HEK293 (cell line): ENCODE results near the gene LGALS3BP.

Source experiments
- CTCF ChIA-PET: fragments of 350-600 bp; formaldehyde crosslinking; extraction: SDS; loops from one replicate; lab custom pipeline; 2021; ENCODE audit warnings: antibody characterized with exemption; lab: Yijun Ruan, JAX
- POLR2A ChIA-PET: fragments of 300-600 bp; formaldehyde crosslinking; extraction: SDS; loops from one replicate; lab custom pipeline; 2020; ENCODE audit warnings: antibody characterized with exemption, inconsistent platforms; lab: Yijun Ruan, JAX
- H3K27ac ChIP-seq: fragments of 200-500 bp; sonication (Bioruptor generic); 2 replicates; pipeline ENCODE4 v1.5.1; 2014; ENCODE audit warnings: low read depth, low read length, control low read depth, inconsistent platforms; ENCODE audit errors: extremely low read depth
- H3K36me3 ChIP-seq, 2 experiments: fragments of 200-500 bp in 1 of 2; sonication (Bioruptor generic) in 1 of 2; 1 replicate in 1 of 2; 2 replicates in 1 of 2; pipeline ENCODE4 v1.5.1; 2014 to 2017; ENCODE audit warnings: inconsistent platforms in 2 of 2, low read length in 2 of 2; ENCODE audit not compliant: control insufficient read depth in 2 of 2, insufficient read depth in 1 of 2
- H3K4me1 ChIP-seq: fragments of 200-500 bp; sonication (Bioruptor generic); 2 replicates; pipeline ENCODE4 v1.5.1; 2014; ENCODE audit warnings: mild to moderate bottlenecking, low read length, inconsistent platforms; ENCODE audit not compliant: control insufficient read depth, insufficient read depth
- H3K4me3 ChIP-seq: 2 replicates; pipeline ENCODE4 v1.5.1; 2011; ENCODE audit warnings: low read depth, mild to moderate bottlenecking, control low read depth, low read length, moderate library complexity
- H3K9me3 ChIP-seq: fragments of 200-500 bp; sonication (Bioruptor generic); 2 replicates; pipeline ENCODE4 v1.5.1; 2014; ENCODE audit warnings: low read depth, low read length, inconsistent platforms; ENCODE audit not compliant: control insufficient read depth, insufficient read depth
- GLI2 ChIP-seq: fragments of 450-650 bp; formaldehyde crosslinking; IDR thresholded peaks from 2 replicates; pipeline ENCODE4; 2017; ENCODE audit warnings: missing biosample characterization, missing genetic modification characterization, low read depth, borderline replicate concordance
- KLF16 ChIP-seq: fragments of 450-650 bp; formaldehyde crosslinking; IDR thresholded peaks from 2 replicates; pipeline ENCODE4 v1.5.1; 2017; ENCODE audit warnings: missing biosample characterization, missing genetic modification characterization
- PRDM10 ChIP-seq: fragments of 450-650 bp; formaldehyde crosslinking; IDR thresholded peaks from 2 replicates; pipeline ENCODE4 v1.5.1; 2016; ENCODE audit warnings: missing biosample characterization, missing genetic modification characterization
- SALL2 ChIP-seq: fragments of 450-650 bp; formaldehyde crosslinking; IDR thresholded peaks from 2 replicates; pipeline ENCODE4 v1.5.0; 2017; ENCODE audit warnings: missing biosample characterization, mild to moderate bottlenecking, missing genetic modification characterization, borderline replicate concordance
- TRIM28 ChIP-seq: IDR thresholded peaks from 2 replicates; pipeline ENCODE4 v1.6.1; 2011; ENCODE audit warnings: low read length, control low read depth, borderline replicate concordance
- YY1 ChIP-seq: fragments of 450-650 bp; formaldehyde crosslinking; IDR thresholded peaks from 2 replicates; pipeline ENCODE4 v1.5.1; 2018; ENCODE audit warnings: missing biosample characterization, missing genetic modification characterization
- ZNF354C ChIP-seq: fragments of 450-650 bp; formaldehyde crosslinking; IDR thresholded peaks from 2 replicates; pipeline ENCODE4 v1.5.1; 2016; ENCODE audit warnings: missing biosample characterization, missing genetic modification characterization, low read depth, borderline replicate concordance
- ZNF37A ChIP-seq: fragments of 450-650 bp; IDR thresholded peaks from 2 replicates; pipeline ENCODE4 v1.5.1; 2018; ENCODE audit warnings: missing biosample characterization, missing genetic modification characterization
- ZNF600 ChIP-seq: fragments of 450-650 bp; formaldehyde crosslinking; IDR thresholded peaks from 2 replicates; pipeline ENCODE4 v1.5.1; 2016; ENCODE audit warnings: missing biosample characterization, missing genetic modification characterization
- ZNF830 ChIP-seq: fragments of 450-650 bp; IDR thresholded peaks from 2 replicates; pipeline ENCODE4 v1.5.0; 2018; ENCODE audit warnings: missing biosample characterization, missing genetic modification characterization, low read depth, mild to moderate bottlenecking, moderate library complexity
- ZSCAN23 ChIP-seq: fragments of 450-650 bp; formaldehyde crosslinking; IDR thresholded peaks from 2 replicates; pipeline ENCODE4 v1.5.1; 2016; ENCODE audit warnings: missing biosample characterization, missing genetic modification characterization
- TF ChIP-seq, protein P1 (sequence below): fragments of 450-650 bp; formaldehyde crosslinking; IDR thresholded peaks from 2 replicates; pipeline ENCODE4 v1.5.1; 2016; ENCODE audit warnings: missing biosample characterization, missing genetic modification characterization, borderline replicate concordance

The LGALS3BP gene

DNA sequence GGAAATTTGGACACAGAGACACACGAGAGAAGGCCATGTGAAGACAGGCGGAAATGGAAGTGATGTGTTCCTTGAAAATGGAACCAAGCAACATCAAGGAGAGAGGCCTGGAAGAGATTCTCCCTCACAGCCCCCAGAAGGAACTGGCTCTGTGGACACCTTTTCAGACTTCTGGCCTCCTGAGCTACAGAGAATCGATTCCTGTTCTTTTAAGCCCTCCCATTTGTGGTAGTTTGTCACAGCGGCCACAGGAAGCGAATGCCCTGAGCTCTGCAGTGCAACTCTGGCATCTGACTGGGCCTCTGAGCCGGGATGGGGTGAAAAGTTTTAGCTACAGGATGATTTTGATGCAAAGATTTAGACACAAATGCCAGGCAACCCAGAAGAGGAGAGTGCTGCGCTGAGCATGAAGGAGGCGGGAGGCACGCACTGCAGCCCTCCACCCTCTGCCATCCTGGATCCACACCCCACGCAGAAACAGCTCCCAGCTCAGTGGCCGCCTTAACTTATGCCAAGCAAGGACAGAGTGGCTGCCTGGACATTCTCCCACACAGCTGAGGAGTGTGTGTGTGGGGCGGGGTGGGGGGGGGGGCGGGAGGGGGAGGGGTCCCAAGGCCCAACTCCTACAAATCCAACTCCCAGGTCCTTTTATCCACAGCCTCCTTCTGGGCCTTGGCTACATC is 56.8 kb downstream of the LGALS3BP start (continued):
- TF ChIP-seq, protein P1, sequence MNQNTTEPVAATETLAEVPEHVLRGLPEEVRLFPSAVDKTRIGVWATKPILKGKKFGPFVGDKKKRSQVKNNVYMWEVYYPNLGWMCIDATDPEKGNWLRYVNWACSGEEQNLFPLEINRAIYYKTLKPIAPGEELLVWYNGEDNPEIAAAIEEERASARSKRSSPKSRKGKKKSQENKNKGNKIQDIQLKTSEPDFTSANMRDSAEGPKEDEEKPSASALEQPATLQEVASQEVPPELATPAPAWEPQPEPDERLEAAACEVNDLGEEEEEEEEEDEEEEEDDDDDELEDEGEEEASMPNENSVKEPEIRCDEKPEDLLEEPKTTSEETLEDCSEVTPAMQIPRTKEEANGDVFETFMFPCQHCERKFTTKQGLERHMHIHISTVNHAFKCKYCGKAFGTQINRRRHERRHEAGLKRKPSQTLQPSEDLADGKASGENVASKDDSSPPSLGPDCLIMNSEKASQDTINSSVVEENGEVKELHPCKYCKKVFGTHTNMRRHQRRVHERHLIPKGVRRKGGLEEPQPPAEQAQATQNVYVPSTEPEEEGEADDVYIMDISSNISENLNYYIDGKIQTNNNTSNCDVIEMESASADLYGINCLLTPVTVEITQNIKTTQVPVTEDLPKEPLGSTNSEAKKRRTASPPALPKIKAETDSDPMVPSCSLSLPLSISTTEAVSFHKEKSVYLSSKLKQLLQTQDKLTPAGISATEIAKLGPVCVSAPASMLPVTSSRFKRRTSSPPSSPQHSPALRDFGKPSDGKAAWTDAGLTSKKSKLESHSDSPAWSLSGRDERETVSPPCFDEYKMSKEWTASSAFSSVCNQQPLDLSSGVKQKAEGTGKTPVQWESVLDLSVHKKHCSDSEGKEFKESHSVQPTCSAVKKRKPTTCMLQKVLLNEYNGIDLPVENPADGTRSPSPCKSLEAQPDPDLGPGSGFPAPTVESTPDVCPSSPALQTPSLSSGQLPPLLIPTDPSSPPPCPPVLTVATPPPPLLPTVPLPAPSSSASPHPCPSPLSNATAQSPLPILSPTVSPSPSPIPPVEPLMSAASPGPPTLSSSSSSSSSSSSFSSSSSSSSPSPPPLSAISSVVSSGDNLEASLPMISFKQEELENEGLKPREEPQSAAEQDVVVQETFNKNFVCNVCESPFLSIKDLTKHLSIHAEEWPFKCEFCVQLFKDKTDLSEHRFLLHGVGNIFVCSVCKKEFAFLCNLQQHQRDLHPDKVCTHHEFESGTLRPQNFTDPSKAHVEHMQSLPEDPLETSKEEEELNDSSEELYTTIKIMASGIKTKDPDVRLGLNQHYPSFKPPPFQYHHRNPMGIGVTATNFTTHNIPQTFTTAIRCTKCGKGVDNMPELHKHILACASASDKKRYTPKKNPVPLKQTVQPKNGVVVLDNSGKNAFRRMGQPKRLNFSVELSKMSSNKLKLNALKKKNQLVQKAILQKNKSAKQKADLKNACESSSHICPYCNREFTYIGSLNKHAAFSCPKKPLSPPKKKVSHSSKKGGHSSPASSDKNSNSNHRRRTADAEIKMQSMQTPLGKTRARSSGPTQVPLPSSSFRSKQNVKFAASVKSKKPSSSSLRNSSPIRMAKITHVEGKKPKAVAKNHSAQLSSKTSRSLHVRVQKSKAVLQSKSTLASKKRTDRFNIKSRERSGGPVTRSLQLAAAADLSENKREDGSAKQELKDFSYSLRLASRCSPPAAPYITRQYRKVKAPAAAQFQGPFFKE (tag by site-specific recombination), result no peak
- TF ChIP-seq KLF16 (tag by site-specific recombination) (no peak), ZSCAN23 (tag by site-specific recombination) (no peak), YY1 (tag by site-specific recombination) (no peak)

- TF ChIP-seq ZNF37A (tag by site-specific recombination), result no peak
- TF ChIP-seq TRIM28, result no peak
- TF ChIP-seq ZNF600 (tag by site-specific recombination), result peak; percentile 79
- no peak for TF ChIP-seq SALL2 (tag by site-specific recombination)
- TF ChIP-seq PRDM10 (tag by site-specific recombination), result peak; percentile 66; the same call in 1 of the 2 replicates
- no peak for TF ChIP-seq ZNF354C (tag by site-specific recombination)
- TF ChIP-seq ZNF830 (tag by site-specific recombination), result no peak
- no peak for TF ChIP-seq GLI2 (tag by site-specific recombination)
- POLR2A ChIA-PET, result interaction anchor here (0.6 kb wide), 1 partner anchor 8 kb away, joined by 8 read pairs; no protein-coding TSS in a partner anchor
- no peak overlapping the region for H3K4me3 ChIP-seq
- H3K4me1 ChIP-seq, result peaks cover 5% of the 10 kb centered on the region
- H3K9me3 ChIP-seq, result no peaks in the 10 kb centered on the region
- no peaks in the 10 kb centered on the region; a peak in 1 of 3 replicates for H3K36me3 ChIP-seq
- CTCF ChIA-PET, result interaction anchor here (0.7 to 1.7 kb wide), 2 partner anchors 56 to 58 kb away, joined by 6 to 7 read pairs; no protein-coding TSS in a partner anchor
- no peak overlapping the region for H3K27ac ChIP-seq
These were observed 58.2 kb downstream of the LGALS3BP start for GRCh38 chr17:78921437-78921971.
